Measurements from ENCODE around the gene GADL1. TPM values are rescaled to one million over a fixed set of nuclear protein-coding genes. Genes with fewer than 3 reads are reported as not detected.

The GADL1 gene
- total RNA-seq, 1 donor: not detected

GRCh38 chr3:30770387-30770786 is 124.1 kb downstream of the GADL1 start:
- H3K4me3 ChIP-seq (ENCODE audit: low read depth, low read length): no peak overlapping the region
- TF ChIP-seq CTCF (IDR thresholded peaks at IDR 0.05; ENCODE audit: insufficient read depth, low read depth, low read length): no peak
- peak; percentile 71 for DNase-seq (ENCODE audit: low read depth)

GRCh38 chr3:30768703-30769550 is 125.5 kb downstream of the GADL1 start:
- H3K4me3 ChIP-seq (ENCODE audit: low read depth, low read length): no peak overlapping the region
- peak; percentile 67 for DNase-seq (ENCODE audit: low read depth)
- TF ChIP-seq CTCF (IDR thresholded peaks at IDR 0.05; ENCODE audit: insufficient read depth, low read depth, low read length): peak; percentile 90

GRCh38 chr3:30768046-30768445 is 126.4 kb downstream of the GADL1 start:
- no peak for DNase-seq (ENCODE audit: low read depth)
- TF ChIP-seq CTCF (IDR thresholded peaks at IDR 0.05; ENCODE audit: insufficient read depth, low read depth, low read length): no peak

GRCh38 chr3:30766522-30766921 is 127.9 kb downstream of the GADL1 start:
- H3K4me3 ChIP-seq (ENCODE audit: low read depth, low read length): no peak overlapping the region
- no peak for DNase-seq (ENCODE audit: low read depth)
- TF ChIP-seq CTCF (IDR thresholded peaks at IDR 0.05; ENCODE audit: insufficient read depth, low read depth, low read length): no peak

More at GRCh38 chr3:30768046-30768445, 126.4 kb downstream of the GADL1 start:
- no peak overlapping the region for H3K4me3 ChIP-seq (ENCODE audit: low read depth, low read length)

- no peak for DNase-seq (ENCODE audit: low read depth)
- H3K4me3 ChIP-seq (ENCODE audit: low read depth, low read length): no peak overlapping the region
- TF ChIP-seq CTCF (IDR thresholded peaks at IDR 0.05; ENCODE audit: insufficient read depth, low read depth, low read length): no peak
These were observed 129.6 kb downstream of the GADL1 start for GRCh38 chr3:30764891-30765290.

- no peak for DNase-seq (ENCODE audit: low read depth)
- H3K4me3 ChIP-seq (ENCODE audit: low read depth, low read length): no peak overlapping the region
- no peak for TF ChIP-seq CTCF (IDR thresholded peaks at IDR 0.05; ENCODE audit: insufficient read depth, low read depth, low read length)
These were observed 130.2 kb downstream of the GADL1 start for GRCh38 chr3:30764281-30764680.
